SU-DHL-6 (cell line): ENCODE measurements around the gene GNL2.
A peak's percentile ranks its signal among the peaks of the same experiment; 100 is the strongest.

Experiments used
- H2AFZ ChIP-seq: fragments of 200-600 bp; sonication (generic); 2 replicates; pipeline ENCODE4 v1.6.1; 2014; ENCODE audit warnings: low read depth, mild to moderate bottlenecking, moderate library complexity, mixed read lengths, antibody characterized with exemption, low read length; ENCODE audit not compliant: severe bottlenecking
- H3F3A ChIP-seq: fragments of 200-600 bp; shearing (Covaris generic); 2 replicates; pipeline ENCODE4 v1.6.0; 2016; ENCODE audit warnings: antibody characterized with exemption, mild to moderate bottlenecking; ENCODE audit not compliant: insufficient read depth
- H3K27ac ChIP-seq: fragments of 200-600 bp; sonication (generic); 2 replicates; pipeline ENCODE4 v1.5.1; 2016; ENCODE audit warnings: low read depth, mild to moderate bottlenecking, low read length, moderate library complexity, mixed read lengths
- H3K27me3 ChIP-seq: fragments of 200-600 bp; sonication (generic), shearing (Covaris generic); 2 replicates; pipeline ENCODE4 v1.6.0; 2014; ENCODE audit warnings: mild to moderate bottlenecking, low read length
- H3K36me3 ChIP-seq: fragments of 200-600 bp; sonication (generic); 2 replicates; pipeline ENCODE4 v1.6.1; 2014; ENCODE audit warnings: mild to moderate bottlenecking, low read length, mixed read lengths
- H3K4me2 ChIP-seq: fragments of 300-600, 200-600 bp; shearing (Covaris generic), sonication (generic); 2 replicates; pipeline ENCODE4 v1.6.0; 2014; ENCODE audit warnings: low read length, low read depth, mild to moderate bottlenecking; ENCODE audit not compliant: poor library complexity, severe bottlenecking
- H3K4me3 ChIP-seq: fragments of 200-600 bp; sonication (generic); 2 replicates; pipeline ENCODE4 v1.5.1; 2014; ENCODE audit warnings: antibody characterized with exemption, low read length, mild to moderate bottlenecking, mixed read lengths; ENCODE audit not compliant: insufficient read depth, poor library complexity, severe bottlenecking
- H3K79me2 ChIP-seq: fragments of 200-600 bp; sonication (generic); 2 replicates; pipeline ENCODE4 v1.6.1; 2014; ENCODE audit warnings: mild to moderate bottlenecking, low read length, moderate library complexity; ENCODE audit not compliant: insufficient read depth
- H3K9ac ChIP-seq: fragments of 200-600 bp; sonication (generic); 2 replicates; pipeline ENCODE4 v1.7.0; 2014; ENCODE audit warnings: mild to moderate bottlenecking, low read length
- H3K9me2 ChIP-seq: fragments of 200-600 bp; sonication (generic); replicated peaks from 2 replicates; pipeline ENCODE4 v1.6.1; 2014; ENCODE audit warnings: low read length; ENCODE audit not compliant: insufficient read depth
- H3K9me3 ChIP-seq: fragments of 200-600 bp; sonication (generic); 2 replicates; pipeline ENCODE4 v1.6.1; 2014; ENCODE audit warnings: low read length, mixed read lengths; ENCODE audit not compliant: insufficient read depth
- H4K20me1 ChIP-seq: fragments of 200-600 bp; sonication (generic); 2 replicates; pipeline ENCODE4 v1.6.1; 2014; ENCODE audit warnings: low read depth, mild to moderate bottlenecking, antibody characterized with exemption, low read length, moderate library complexity, mixed read lengths
- CTCF ChIP-seq: fragments of 200-600 bp; sonication (generic); IDR thresholded peaks from one replicate; pipeline ENCODE4 v1.5.1; 2017; ENCODE audit warnings: antibody characterized with exemption, mild to moderate bottlenecking, low read length, moderate library complexity; ENCODE audit not compliant: insufficient read depth, poor library complexity, severe bottlenecking
- EZH2phosphoT487 ChIP-seq: fragments of 200-600 bp; sonication (generic), shearing (Covaris generic); conservative IDR thresholded peaks from 2 replicates; pipeline ENCODE4 v1.6.1; 2018; ENCODE audit warnings: mild to moderate bottlenecking, antibody characterized with exemption, low read length, moderate library complexity, mixed read lengths

Gene GNL2

GRCh38 chr1:37567023-37567422, 28.7 kb downstream of the GNL2 start:
- Histone ChIP-seq H3K27me3 (no peaks in the 10 kb centered on the region), H3K36me3 (peaks cover 26% of the 10 kb centered on the region; the same call in 1 of the 2 replicates), H3K79me2 (no peaks in the 10 kb centered on the region), H3K27ac (no peak overlapping the region), H3F3A (no peaks in the 10 kb centered on the region), H3K4me3 (no peak overlapping the region), H3K9me3 (no peaks in the 10 kb centered on the region), H3K9me2 (no peaks in the 10 kb centered on the region), H3K9ac (no peak overlapping the region), H2AFZ (no peak overlapping the region), H3K4me2 (no peak overlapping the region), H4K20me1 (no peaks in the 10 kb centered on the region)
- TF ChIP-seq EZH2phosphoT487 (no peak), CTCF (no peak)

GRCh38 chr1:37564892-37565291, 30.8 kb downstream of the GNL2 start:
- peaks cover 26% of the 10 kb centered on the region; the same call in 1 of the 2 replicates for H3K36me3 ChIP-seq
- no peak overlapping the region for H2AFZ ChIP-seq

GRCh38 chr1:37562984-37563383, 32.8 kb downstream of the GNL2 start:
- Histone ChIP-seq H3K9ac (no peak overlapping the region), H3K79me2 (no peaks in the 10 kb centered on the region), H3K9me3 (no peaks in the 10 kb centered on the region), H3K36me3 (peaks cover 22% of the 10 kb centered on the region; the same call in 1 of the 2 replicates), H3K27ac (no peak overlapping the region), H3K27me3 (no peaks in the 10 kb centered on the region), H3K4me2 (no peak overlapping the region), H4K20me1 (no peaks in the 10 kb centered on the region), H3F3A (no peaks in the 10 kb centered on the region), H3K4me3 (no peak overlapping the region), H2AFZ (no peak overlapping the region), H3K9me2 (no peaks in the 10 kb centered on the region)
- TF ChIP-seq EZH2phosphoT487 (no peak), CTCF (no peak)

More at GRCh38 chr1:37564892-37565291, 30.8 kb downstream of the GNL2 start:
- Histone ChIP-seq H4K20me1 (no peaks in the 10 kb centered on the region), H3K9me2 (no peaks in the 10 kb centered on the region), H3F3A (no peaks in the 10 kb centered on the region), H3K9ac (no peak overlapping the region), H3K4me2 (no peak overlapping the region), H3K27me3 (no peaks in the 10 kb centered on the region), H3K4me3 (no peak overlapping the region), H3K27ac (no peak overlapping the region), H3K79me2 (no peaks in the 10 kb centered on the region), H3K9me3 (no peaks in the 10 kb centered on the region)
- TF ChIP-seq EZH2phosphoT487, result no peak

- H3K9ac ChIP-seq, result no peak overlapping the region
- H3K4me3 ChIP-seq, result no peak overlapping the region
- no peaks in the 10 kb centered on the region for H3K9me2 ChIP-seq
- H4K20me1 ChIP-seq, result no peaks in the 10 kb centered on the region
- no peak overlapping the region for H3K4me2 ChIP-seq
- no peaks in the 10 kb centered on the region for H3F3A ChIP-seq
- H3K79me2 ChIP-seq, result no peaks in the 10 kb centered on the region
- TF ChIP-seq CTCF (peak; percentile 61), EZH2phosphoT487 (no peak)
- H3K9me3 ChIP-seq, result no peaks in the 10 kb centered on the region
- H3K27me3 ChIP-seq, result no peaks in the 10 kb centered on the region
- no peak overlapping the region for H3K27ac ChIP-seq
- peaks cover 12% of the 10 kb centered on the region; the same call in 1 of the 2 replicates for H3K36me3 ChIP-seq
- H2AFZ ChIP-seq, result no peak overlapping the region
Measured at GRCh38 chr1:37561133-37562132, 34.3 kb downstream of the GNL2 start.
